ENCODE results near the gene SLIT3. TPM values are rescaled to one million over a fixed set of nuclear protein-coding genes. Genes with fewer than 3 reads are reported as not detected.

The SLIT3 gene
- total RNA-seq, 1 experiment from 2014 or later: 0.92 TPM

DNA sequence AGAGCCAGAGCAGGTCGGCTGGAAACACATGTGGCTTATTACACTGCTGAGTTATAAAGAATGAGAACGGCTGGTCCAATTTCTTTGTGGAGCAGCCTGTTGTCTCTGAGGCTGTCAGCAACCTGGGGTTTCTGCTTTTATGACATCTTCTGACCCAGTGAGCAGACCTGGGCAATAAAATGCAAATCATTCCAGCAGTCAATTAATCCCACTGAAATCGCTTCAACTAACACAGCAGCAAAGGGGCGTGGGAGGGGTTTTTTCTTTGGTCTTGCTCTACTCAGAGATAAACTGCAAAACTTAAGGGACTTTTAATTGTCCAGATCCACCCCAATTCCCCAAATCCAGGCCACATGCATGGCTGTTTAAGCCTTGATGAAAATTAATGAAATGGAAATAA lies 215.7 kb downstream of the SLIT3 start:
- TF ChIP-seq, protein P1, sequence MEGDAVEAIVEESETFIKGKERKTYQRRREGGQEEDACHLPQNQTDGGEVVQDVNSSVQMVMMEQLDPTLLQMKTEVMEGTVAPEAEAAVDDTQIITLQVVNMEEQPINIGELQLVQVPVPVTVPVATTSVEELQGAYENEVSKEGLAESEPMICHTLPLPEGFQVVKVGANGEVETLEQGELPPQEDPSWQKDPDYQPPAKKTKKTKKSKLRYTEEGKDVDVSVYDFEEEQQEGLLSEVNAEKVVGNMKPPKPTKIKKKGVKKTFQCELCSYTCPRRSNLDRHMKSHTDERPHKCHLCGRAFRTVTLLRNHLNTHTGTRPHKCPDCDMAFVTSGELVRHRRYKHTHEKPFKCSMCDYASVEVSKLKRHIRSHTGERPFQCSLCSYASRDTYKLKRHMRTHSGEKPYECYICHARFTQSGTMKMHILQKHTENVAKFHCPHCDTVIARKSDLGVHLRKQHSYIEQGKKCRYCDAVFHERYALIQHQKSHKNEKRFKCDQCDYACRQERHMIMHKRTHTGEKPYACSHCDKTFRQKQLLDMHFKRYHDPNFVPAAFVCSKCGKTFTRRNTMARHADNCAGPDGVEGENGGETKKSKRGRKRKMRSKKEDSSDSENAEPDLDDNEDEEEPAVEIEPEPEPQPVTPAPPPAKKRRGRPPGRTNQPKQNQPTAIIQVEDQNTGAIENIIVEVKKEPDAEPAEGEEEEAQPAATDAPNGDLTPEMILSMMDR (conservative IDR thresholded peaks at IDR 0.05): no peak
- peaks cover 24% of the 10 kb centered on the region for H3K4me1 ChIP-seq (ENCODE audit: insufficient read depth, low read length)
- H2BK20ac ChIP-seq (ENCODE audit: low read depth, low read length, poor library complexity, severe bottlenecking): no peak overlapping the region
- H4K20me1 ChIP-seq (ENCODE audit: control insufficient read depth, insufficient read depth, insufficient read length): no peaks in the 10 kb centered on the region
- no peak overlapping the region for H2BK120ac ChIP-seq (ENCODE audit: low read depth, low read length, poor library complexity, severe bottlenecking)
- Mint-ChIP-seq H3K9me3 (peaks cover 6 to 9% of the 10 kb centered on the region in 2 experiments), H3K27me3 (ENCODE audit: low read depth) (no peaks in the 10 kb centered on the region), H3K36me3 (ENCODE audit: insufficient read depth in 1 of 3, low read depth in 3 of 3) (peaks cover 5 to 10% (median 5%) of the 10 kb centered on the region in 3 experiments; a peak in 6 of 7 replicates), H3K4me1 (peaks cover 79 to 85% of the 10 kb centered on the region in 2 experiments), H3K27ac (peak overlapping the region in 2 of 3 experiments; percentile 27 to 85; a peak in 2 of 7 replicates), H3K4me3 (no peak overlapping the region)
- no peak overlapping the region for H4K5ac ChIP-seq (ENCODE audit: insufficient read length, low read depth, low read length)
- H3K27me3 ChIP-seq (ENCODE audit: insufficient read depth, low read length): no peaks in the 10 kb centered on the region
- no peaks in the 10 kb centered on the region for H3K9me3 ChIP-seq (ENCODE audit: control insufficient read depth, low read depth, low read length)
- no peak overlapping the region for H4K91ac ChIP-seq (ENCODE audit: insufficient read length, low read depth, low read length)
- H3K23me2 ChIP-seq (ENCODE audit: insufficient read length, low read depth, low read length, poor library complexity, severe bottlenecking): no peaks in the 10 kb centered on the region
- no peak overlapping the region for H3K14ac ChIP-seq (ENCODE audit: insufficient read depth, low read length)
- WGBS (ENCODE audit: extremely low coverage, insufficient read length, low lambda C conversion rate): no CpG with 5 or more reads among the region's 4 CpGs
- no peaks in the 10 kb centered on the region for H3K79me1 ChIP-seq (ENCODE audit: insufficient read depth, low read depth, low read length, poor library complexity, severe bottlenecking)
- H3K23ac ChIP-seq (ENCODE audit: insufficient read length, low read depth, low read length): no peak overlapping the region
- no peak overlapping the region for H3K9ac ChIP-seq (ENCODE audit: extremely low read depth, insufficient read length, low read length)
- H2BK15ac ChIP-seq (ENCODE audit: low read depth, low read length): no peak overlapping the region
- no peak overlapping the region for H3K56ac ChIP-seq (ENCODE audit: insufficient read length, low read depth, low read length)
- H2AK5ac ChIP-seq (ENCODE audit: insufficient read length, low read length): no peak overlapping the region
- no peak for DNase-seq
- H3T11ph ChIP-seq (ENCODE audit: low read length): no peak overlapping the region
- no peaks in the 10 kb centered on the region for H3K79me2 ChIP-seq (ENCODE audit: insufficient read depth, low read length)
- H4K8ac ChIP-seq (replicated peaks; ENCODE audit: insufficient read length, low read depth, low read length): no peak overlapping the region
- no peak overlapping the region for H2BK5ac ChIP-seq (ENCODE audit: insufficient read length, low read length)
- no peak overlapping the region for H2AFZ ChIP-seq (ENCODE audit: low read length)
- no peak overlapping the region for H3K27ac ChIP-seq (ENCODE audit: insufficient read length, low read depth, low read length)
- no peak overlapping the region for H3K18ac ChIP-seq (ENCODE audit: insufficient read length, low read depth, low read length)
- H2BK12ac ChIP-seq (ENCODE audit: insufficient read length, low read depth, low read length): no peak overlapping the region
- no peak overlapping the region for H3K4me2 ChIP-seq (ENCODE audit: insufficient read depth, insufficient read length, low read length)
- no peak overlapping the region for H3K4ac ChIP-seq (ENCODE audit: low read depth, low read length)
